ENCODE data around the gene GABPB2. TPM values are rescaled to one million over a fixed set of nuclear protein-coding genes. Genes with fewer than 3 reads are reported as not detected.

Gene GABPB2
- total RNA-seq, 1 donor from 2014 or later, result 14.1 TPM

GRCh38 chr1:151036356-151036755 is 34.2 kb upstream of the GABPB2 start, which contains the start of gene BNIPL:
Gene BNIPL (plus strand): TSS chr1:151036586. CDS start chr1:151036726, 140 bp downstream.
- Histone ChIP-seq H3K27ac (no peak within 1 kb of the TSS), H3K4me1 (no peaks in the 10 kb centered on the region), H3K36me3 (peaks cover 32% of the 10 kb centered on the region), H3K4me3 (peak within 1 kb of the TSS; percentile 18), H3K9me3 (no peaks in the 10 kb centered on the region), H3K27me3 (ENCODE audit: low read depth) (no peaks in the 10 kb centered on the region)
- no peak for DNase-seq
- intact Hi-C loops (cut with DNase I), result no loop called here
- peak; percentile 78 to 83 for ATAC-seq
- no peak for TF ChIP-seq CTCF (IDR thresholded peaks at IDR 0.05)

- Histone ChIP-seq H3K4me3 (peak overlapping the region; percentile 18), H3K27me3 (ENCODE audit: low read depth) (no peaks in the 10 kb centered on the region), H3K36me3 (peaks cover 25% of the 10 kb centered on the region), H3K27ac (no peak overlapping the region), H3K9me3 (no peaks in the 10 kb centered on the region), H3K4me1 (no peaks in the 10 kb centered on the region)
- intact Hi-C loops (cut with DNase I), result no loop called here
- no peak for TF ChIP-seq CTCF (IDR thresholded peaks at IDR 0.05)
- ATAC-seq (no peak), DNase-seq (no peak)
Measured at GRCh38 chr1:151037032-151037431, 33.5 kb upstream of the GABPB2 start.

GRCh38 chr1:151039521-151039920 is 31.0 kb upstream of the GABPB2 start:
- ATAC-seq, result no peak
- H3K27me3 ChIP-seq (ENCODE audit: low read depth), result no peaks in the 10 kb centered on the region
- H3K27ac ChIP-seq, result no peak overlapping the region
- no peak for DNase-seq
- H3K36me3 ChIP-seq, result peaks cover 6% of the 10 kb centered on the region
- H3K4me1 ChIP-seq, result no peaks in the 10 kb centered on the region
- no peak for TF ChIP-seq CTCF (IDR thresholded peaks at IDR 0.05)
- no peak overlapping the region for H3K4me3 ChIP-seq
- intact Hi-C loops (cut with DNase I), result no loop called here
- no peaks in the 10 kb centered on the region for H3K9me3 ChIP-seq

- peaks cover 8% of the 10 kb centered on the region for H3K4me1 ChIP-seq
- DNase-seq (no peak), ATAC-seq (no peak)
- H3K4me3 ChIP-seq, result no peak overlapping the region
- no peaks in the 10 kb centered on the region for H3K36me3 ChIP-seq
- no peaks in the 10 kb centered on the region for H3K27me3 ChIP-seq (ENCODE audit: low read depth)
- TF ChIP-seq CTCF (IDR thresholded peaks at IDR 0.05), result no peak
- no peak overlapping the region for H3K27ac ChIP-seq
- intact Hi-C loops (cut with DNase I), result no loop called here
- no peaks in the 10 kb centered on the region for H3K9me3 ChIP-seq
Measured at GRCh38 chr1:151043163-151043562, 27.4 kb upstream of the GABPB2 start.

- H3K27ac ChIP-seq, result peak within 1 kb of the TSS; percentile 76
- peak within 1 kb of the TSS; percentile 83 for H3K4me3 ChIP-seq
- no peaks in the 10 kb centered on the region for H3K9me3 ChIP-seq
- H3K36me3 ChIP-seq, result peaks cover 17% of the 10 kb centered on the region
- H3K4me1 ChIP-seq, result peaks cover 21% of the 10 kb centered on the region
- intact Hi-C loops (cut with DNase I), result no loop called here
- DNase-seq (peak; percentile 71), ATAC-seq (peak; percentile 90)
- no peaks in the 10 kb centered on the region for H3K27me3 ChIP-seq (ENCODE audit: low read depth)
- TF ChIP-seq CTCF (IDR thresholded peaks at IDR 0.05), result no peak
Measured at GRCh38 chr1:151047591-151047924, 23.0 kb upstream of the GABPB2 start, which contains the start of gene C1orf56. Gene C1orf56 (plus strand): TSS chr1:151047751. CDS start chr1:151047848, 97 bp downstream.

All from lower lobe of right lung (tissue), 2 donors.